Thyroid gland (tissue), 4 donors: ENCODE results near the gene SYNJ2.

Experiments used
- POLR2A ChIP-seq, 2 donors: fragments of 450-650 bp; IDR thresholded peaks; one replicate each; pipeline ENCODE4 v1.6.1; 2017; ENCODE audit warnings: antibody characterized with exemption in 2 of 2, mild to moderate bottlenecking in 2 of 2, moderate library complexity in 1 of 2
- TF ChIP-seq, protein P1 (sequence below), 6 experiments: fragments of 200-600 bp in 3 of 6; fragments of 450-650 bp in 3 of 6; sonication (generic) in 3 of 6; IDR thresholded peaks; one replicate each; pipeline ENCODE4 v1.5.1; 2016 to 2019; ENCODE audit warnings: antibody characterized with exemption in 6 of 6, mild to moderate bottlenecking in 2 of 6, inconsistent platforms in 1 of 6, moderate library complexity in 1 of 6

DNA sequence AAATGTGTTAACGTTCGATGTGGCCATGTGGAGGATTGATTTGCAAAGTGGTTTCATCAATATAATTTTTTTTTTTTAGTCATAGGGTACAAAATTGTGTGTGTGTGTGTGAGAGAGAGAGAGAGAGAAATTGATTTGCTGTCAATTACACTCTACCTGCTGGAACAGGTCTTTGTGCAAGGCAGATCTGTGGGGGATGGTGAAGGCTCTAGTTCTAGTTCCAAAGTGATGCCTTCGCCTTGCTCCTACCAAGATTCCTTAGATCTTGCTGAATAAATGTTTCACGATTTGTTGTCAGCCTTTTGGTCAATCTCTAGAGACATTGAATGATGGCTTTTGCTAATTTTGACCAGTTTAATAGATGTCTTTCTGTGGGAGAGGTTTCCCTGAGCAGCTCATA is 121.6 kb downstream of the SYNJ2 start:
- TF ChIP-seq, protein P1, sequence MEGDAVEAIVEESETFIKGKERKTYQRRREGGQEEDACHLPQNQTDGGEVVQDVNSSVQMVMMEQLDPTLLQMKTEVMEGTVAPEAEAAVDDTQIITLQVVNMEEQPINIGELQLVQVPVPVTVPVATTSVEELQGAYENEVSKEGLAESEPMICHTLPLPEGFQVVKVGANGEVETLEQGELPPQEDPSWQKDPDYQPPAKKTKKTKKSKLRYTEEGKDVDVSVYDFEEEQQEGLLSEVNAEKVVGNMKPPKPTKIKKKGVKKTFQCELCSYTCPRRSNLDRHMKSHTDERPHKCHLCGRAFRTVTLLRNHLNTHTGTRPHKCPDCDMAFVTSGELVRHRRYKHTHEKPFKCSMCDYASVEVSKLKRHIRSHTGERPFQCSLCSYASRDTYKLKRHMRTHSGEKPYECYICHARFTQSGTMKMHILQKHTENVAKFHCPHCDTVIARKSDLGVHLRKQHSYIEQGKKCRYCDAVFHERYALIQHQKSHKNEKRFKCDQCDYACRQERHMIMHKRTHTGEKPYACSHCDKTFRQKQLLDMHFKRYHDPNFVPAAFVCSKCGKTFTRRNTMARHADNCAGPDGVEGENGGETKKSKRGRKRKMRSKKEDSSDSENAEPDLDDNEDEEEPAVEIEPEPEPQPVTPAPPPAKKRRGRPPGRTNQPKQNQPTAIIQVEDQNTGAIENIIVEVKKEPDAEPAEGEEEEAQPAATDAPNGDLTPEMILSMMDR (IDR thresholded peaks at IDR 0.05): no peak
- no peak for TF ChIP-seq POLR2A (IDR thresholded peaks at IDR 0.05)
